Stimulated activated effector memory CD8-positive, alpha-beta T cell treated with anti-CD3 and anti-CD28 coated beads, Interleukin-12 subunit alpha, Interleukin-12 subunit beta, amount 100 ng/mL, for 72 hours (primary cell): ENCODE data around the gene LPCAT3.
"Not testable (repeated sequence)": the region's sequence is repeated elsewhere in the genome, so short reads cannot be mapped to it uniquely, and the experiment has no call there.

ENCODE experiments used
- ATAC-seq: fragments of 150-1000 bp; cut with Tn5 transposase; 2 replicates; pipeline ENCODE4 v1.10.0; 2021
- DNase-seq, 2 donors: peaks; one replicate each; pipeline ENCODE4 v3.0.0; 2021 to 2022; ENCODE audit warnings: low spot score in 2 of 2
- H3K27ac Mint-ChIP-seq: one replicate; pipeline ENCODE4 v1.8.0; 2022; ENCODE audit warnings: mild to moderate bottlenecking, mixed read lengths
- H3K36me3 Mint-ChIP-seq: one replicate; pipeline ENCODE4 v1.8.0; 2022; ENCODE audit warnings: mild to moderate bottlenecking, mixed read lengths
- H3K4me1 Mint-ChIP-seq: one replicate; pipeline ENCODE4 v1.8.0; 2022; ENCODE audit warnings: mixed read lengths
- H3K4me3 Mint-ChIP-seq: one replicate; pipeline ENCODE4 v1.8.0; 2022; ENCODE audit warnings: mild to moderate bottlenecking, mixed read lengths
- H3K9me3 Mint-ChIP-seq: one replicate; pipeline ENCODE4 v1.8.0; 2022; ENCODE audit warnings: mixed read lengths

LPCAT3 gene

GRCh38 chr12:7047306-7047705 is 29.0 kb upstream of the LPCAT3 start:
- no peak for DNase-seq
- no peaks in the 10 kb centered on the region for H3K36me3 Mint-ChIP-seq
- ATAC-seq, result no peak
- H3K4me3 Mint-ChIP-seq, result no peak overlapping the region
- H3K4me1 Mint-ChIP-seq, result peaks cover 12% of the 10 kb centered on the region
- H3K27ac Mint-ChIP-seq, result peak overlapping the region; percentile 32
- H3K9me3 Mint-ChIP-seq, result no peaks in the 10 kb centered on the region

- peak overlapping the region; percentile 32 for H3K27ac Mint-ChIP-seq
- DNase-seq (no peak), ATAC-seq (no peak)
- H3K4me3 Mint-ChIP-seq, result no peak overlapping the region
- peaks cover 12% of the 10 kb centered on the region for H3K4me1 Mint-ChIP-seq
- no peaks in the 10 kb centered on the region for H3K9me3 Mint-ChIP-seq
- no peaks in the 10 kb centered on the region for H3K36me3 Mint-ChIP-seq
Measured at GRCh38 chr12:7046383-7047105, 28.3 kb upstream of the LPCAT3 start.

GRCh38 chr12:7045913-7046312 is 27.6 kb upstream of the LPCAT3 start:
- H3K4me3 Mint-ChIP-seq, result no peak overlapping the region
- DNase-seq (no peak), ATAC-seq (no peak)
- H3K4me1 Mint-ChIP-seq, result peaks cover 12% of the 10 kb centered on the region
- H3K27ac Mint-ChIP-seq, result no peak overlapping the region
- H3K36me3 Mint-ChIP-seq, result no peaks in the 10 kb centered on the region
- no peaks in the 10 kb centered on the region for H3K9me3 Mint-ChIP-seq

GRCh38 chr12:7042842-7043241 is 24.6 kb upstream of the LPCAT3 start:
- ATAC-seq, result no peak
- H3K27ac Mint-ChIP-seq, result no peak overlapping the region
- H3K9me3 Mint-ChIP-seq, result no peaks in the 10 kb centered on the region
- H3K36me3 Mint-ChIP-seq, result no peaks in the 10 kb centered on the region
- no peak overlapping the region for H3K4me3 Mint-ChIP-seq
- H3K4me1 Mint-ChIP-seq, result peaks cover 12% of the 10 kb centered on the region
- no peak for DNase-seq

- H3K4me3 Mint-ChIP-seq, result no peak overlapping the region
- no peaks in the 10 kb centered on the region for H3K9me3 Mint-ChIP-seq
- H3K36me3 Mint-ChIP-seq, result no peaks in the 10 kb centered on the region
- no peak overlapping the region for H3K27ac Mint-ChIP-seq
- ATAC-seq (no peak), DNase-seq (no peak)
- peaks cover 13% of the 10 kb centered on the region for H3K4me1 Mint-ChIP-seq
Measured at GRCh38 chr12:7039403-7039802, 21.1 kb upstream of the LPCAT3 start.

- ATAC-seq (no peak), DNase-seq (no peak)
- Mint-ChIP-seq H3K36me3 (no peaks in the 10 kb centered on the region), H3K9me3 (no peaks in the 10 kb centered on the region), H3K4me1 (peaks cover 13% of the 10 kb centered on the region), H3K27ac (no peak overlapping the region), H3K4me3 (no peak overlapping the region)
Measured at GRCh38 chr12:7038591-7038990, 20.3 kb upstream of the LPCAT3 start.

- H3K4me3 Mint-ChIP-seq, ATAC-seq, H3K9me3 Mint-ChIP-seq, DNase-seq, H3K36me3 Mint-ChIP-seq: not testable (repeated sequence)
- Mint-ChIP-seq H3K27ac (peak overlapping the region; percentile 86), H3K4me1 (peaks cover 13% of the 10 kb centered on the region)
Measured at GRCh38 chr12:7037411-7037810, 19.1 kb upstream of the LPCAT3 start.

GRCh38 chr12:7035463-7035862 is 17.2 kb upstream of the LPCAT3 start:
- H3K9me3 Mint-ChIP-seq, result no peaks in the 10 kb centered on the region
- ATAC-seq (no peak), DNase-seq (no peak)
- no peaks in the 10 kb centered on the region for H3K36me3 Mint-ChIP-seq
- H3K4me3 Mint-ChIP-seq, result no peak overlapping the region
- no peak overlapping the region for H3K27ac Mint-ChIP-seq
- H3K4me1 Mint-ChIP-seq, result peaks cover 13% of the 10 kb centered on the region

GRCh38 chr12:7034464-7034863 is 16.2 kb upstream of the LPCAT3 start:
- Mint-ChIP-seq H3K4me3 (no peak overlapping the region), H3K4me1 (peaks cover 13% of the 10 kb centered on the region), H3K36me3 (no peaks in the 10 kb centered on the region), H3K27ac (no peak overlapping the region), H3K9me3 (no peaks in the 10 kb centered on the region)
- no peak for DNase-seq
- no peak for ATAC-seq

GRCh38 chr12:7032990-7033389 is 14.7 kb upstream of the LPCAT3 start:
- Mint-ChIP-seq H3K27ac (peak overlapping the region; percentile 3), H3K4me1 (peaks cover 13% of the 10 kb centered on the region), H3K36me3 (no peaks in the 10 kb centered on the region), H3K9me3 (no peaks in the 10 kb centered on the region), H3K4me3 (no peak overlapping the region)
- no peak for ATAC-seq
- no peak for DNase-seq

- DNase-seq, result no peak
- ATAC-seq, result no peak
- Mint-ChIP-seq H3K4me1 (peaks cover 4% of the 10 kb centered on the region), H3K4me3 (no peak overlapping the region), H3K27ac (no peak overlapping the region), H3K36me3 (no peaks in the 10 kb centered on the region), H3K9me3 (no peaks in the 10 kb centered on the region)
Measured at GRCh38 chr12:7031306-7031705, 13.0 kb upstream of the LPCAT3 start.

- no peaks in the 10 kb centered on the region for H3K9me3 Mint-ChIP-seq
Measured at GRCh38 chr12:7026854-7027253, 8.6 kb upstream of the LPCAT3 start.

GRCh38 chr12:7023114-7023513 is 4.8 kb upstream of the LPCAT3 start:
- H3K9me3 Mint-ChIP-seq, result no peaks in the 10 kb centered on the region
- H3K27ac Mint-ChIP-seq, result no peak overlapping the region
- DNase-seq (no peak), ATAC-seq (no peak)
- H3K4me1 Mint-ChIP-seq, result peaks cover 6% of the 10 kb centered on the region
- no peak overlapping the region for H3K4me3 Mint-ChIP-seq
- no peaks in the 10 kb centered on the region for H3K36me3 Mint-ChIP-seq

More at GRCh38 chr12:7026854-7027253, 8.6 kb upstream of the LPCAT3 start:
- Mint-ChIP-seq H3K4me1 (no peaks in the 10 kb centered on the region), H3K4me3 (no peak overlapping the region), H3K36me3 (no peaks in the 10 kb centered on the region), H3K27ac (no peak overlapping the region)
- ATAC-seq (no peak), DNase-seq (no peak)

GRCh38 chr12:7021956-7022355 is 3.7 kb upstream of the LPCAT3 start:
- Mint-ChIP-seq H3K36me3 (no peaks in the 10 kb centered on the region), H3K27ac (no peak overlapping the region), H3K4me3 (no peak overlapping the region), H3K9me3 (no peaks in the 10 kb centered on the region), H3K4me1 (peaks cover 16% of the 10 kb centered on the region)
- no peak for ATAC-seq
- DNase-seq, result no peak

- Mint-ChIP-seq H3K4me1 (peaks cover 32% of the 10 kb centered on the region), H3K4me3 (peak overlapping the region; percentile 82), H3K9me3 (no peaks in the 10 kb centered on the region), H3K27ac (peak overlapping the region; percentile 83), H3K36me3 (peaks cover 16% of the 10 kb centered on the region)
- ATAC-seq (no peak), DNase-seq (no peak)
Measured at GRCh38 chr12:7019043-7019569, 830 bp upstream of the LPCAT3 start.

GRCh38 chr12:7017870-7018349 is 366 bp downstream of the LPCAT3 start:
- Mint-ChIP-seq H3K4me1 (peaks cover 38% of the 10 kb centered on the region), H3K27ac (peak overlapping the region; percentile 83)
- ATAC-seq, result peak; percentile 47

More at GRCh38 chr12:7017870-7018349, 366 bp downstream of the LPCAT3 start:
- Mint-ChIP-seq H3K4me3 (peak overlapping the region; percentile 82), H3K9me3 (no peaks in the 10 kb centered on the region), H3K36me3 (peaks cover 24% of the 10 kb centered on the region)
- DNase-seq, result no peak
